HUES6 (cell line): Measurements from ENCODE around the gene CCDC61.

Experiments
- H3K27ac ChIP-seq: 2 replicates; pipeline ENCODE4 v1.7.0; 2013; ENCODE audit warnings: low read depth, mild to moderate bottlenecking, low read length, inconsistent platforms
- H3K27me3 ChIP-seq: 2 replicates; pipeline ENCODE4 v1.6.1; 2013; ENCODE audit warnings: low read length; ENCODE audit not compliant: control insufficient read depth, insufficient read depth
- H3K36me3 ChIP-seq: 2 replicates; pipeline ENCODE4 v1.6.1; 2013; ENCODE audit warnings: low read length; ENCODE audit not compliant: control insufficient read depth, insufficient read depth
- H3K4me1 ChIP-seq: 2 replicates; pipeline ENCODE4 v1.6.1; 2013; ENCODE audit warnings: low read length; ENCODE audit not compliant: control insufficient read depth, insufficient read depth
- H3K4me3 ChIP-seq: 2 replicates; pipeline ENCODE4 v1.5.1; 2013; ENCODE audit warnings: low read depth, low read length
- H3K9ac ChIP-seq: one replicate; pipeline ENCODE4 v1.6.1; 2013; ENCODE audit warnings: mild to moderate bottlenecking, low read length
- H3K9me3 ChIP-seq: 2 replicates; pipeline ENCODE4 v1.6.1; 2013; ENCODE audit warnings: low read depth, low read length; ENCODE audit not compliant: control insufficient read depth, insufficient read depth

CCDC61 gene

GRCh38 chr19:46030812-46031550, 35.7 kb downstream of the CCDC61 start:
- H3K4me3 ChIP-seq: no peak overlapping the region
- H3K4me1 ChIP-seq: no peaks in the 10 kb centered on the region
- H3K27me3 ChIP-seq: no peaks in the 10 kb centered on the region
- H3K36me3 ChIP-seq: peaks cover 2% of the 10 kb centered on the region; the same call in 1 of the 2 replicates
- no peak overlapping the region for H3K27ac ChIP-seq
- no peak overlapping the region for H3K9ac ChIP-seq
- no peaks in the 10 kb centered on the region; the same call in 1 of the 2 replicates for H3K9me3 ChIP-seq

GRCh38 chr19:46031781-46032596, 36.7 kb downstream of the CCDC61 start:
- no peak overlapping the region for H3K9ac ChIP-seq
- no peaks in the 10 kb centered on the region for H3K27me3 ChIP-seq
- H3K4me1 ChIP-seq: no peaks in the 10 kb centered on the region
- H3K27ac ChIP-seq: no peak overlapping the region
- no peak overlapping the region for H3K4me3 ChIP-seq
- no peaks in the 10 kb centered on the region; the same call in 1 of the 2 replicates for H3K9me3 ChIP-seq
- H3K36me3 ChIP-seq: peaks cover 2% of the 10 kb centered on the region; the same call in 1 of the 2 replicates

GRCh38 chr19:46032597-46033025, 37.3 kb downstream of the CCDC61 start:
- Histone ChIP-seq H3K4me3 (no peak overlapping the region), H3K9ac (no peak overlapping the region), H3K4me1 (no peaks in the 10 kb centered on the region), H3K36me3 (peaks cover 2% of the 10 kb centered on the region; the same call in 1 of the 2 replicates), H3K27me3 (no peaks in the 10 kb centered on the region), H3K27ac (no peak overlapping the region), H3K9me3 (peaks cover 3% of the 10 kb centered on the region; the same call in 1 of the 2 replicates)

- Histone ChIP-seq H3K27ac (no peak overlapping the region), H3K4me1 (no peaks in the 10 kb centered on the region), H3K36me3 (peaks cover 2% of the 10 kb centered on the region; the same call in 1 of the 2 replicates), H3K9me3 (peaks cover 3% of the 10 kb centered on the region; the same call in 1 of the 2 replicates), H3K4me3 (no peak overlapping the region), H3K27me3 (no peaks in the 10 kb centered on the region), H3K9ac (no peak overlapping the region)
These were observed 38.1 kb downstream of the CCDC61 start for GRCh38 chr19:46033401-46033800.

GRCh38 chr19:46035546-46035945, 40.3 kb downstream of the CCDC61 start:
- H3K4me1 ChIP-seq: no peaks in the 10 kb centered on the region
- no peak overlapping the region for H3K27ac ChIP-seq
- H3K9ac ChIP-seq: no peak overlapping the region
- H3K4me3 ChIP-seq: no peak overlapping the region
- H3K9me3 ChIP-seq: peaks cover 3% of the 10 kb centered on the region; the same call in 1 of the 2 replicates
- H3K27me3 ChIP-seq: peaks cover 4% of the 10 kb centered on the region; the same call in 1 of the 2 replicates
- no peaks in the 10 kb centered on the region for H3K36me3 ChIP-seq

- H3K27ac ChIP-seq: no peak overlapping the region
- no peak overlapping the region for H3K4me3 ChIP-seq
- no peaks in the 10 kb centered on the region for H3K4me1 ChIP-seq
- peaks cover 4% of the 10 kb centered on the region for H3K27me3 ChIP-seq
- no peak overlapping the region for H3K9ac ChIP-seq
- H3K9me3 ChIP-seq: peaks cover 3% of the 10 kb centered on the region; the same call in 1 of the 2 replicates
- H3K36me3 ChIP-seq: no peaks in the 10 kb centered on the region
These were observed 40.9 kb downstream of the CCDC61 start for GRCh38 chr19:46035986-46036743.

GRCh38 chr19:46036744-46037128, 41.5 kb downstream of the CCDC61 start:
- H3K27me3 ChIP-seq: peaks cover 4% of the 10 kb centered on the region

GRCh38 chr19:46040125-46040524, 44.9 kb downstream of the CCDC61 start:
- Histone ChIP-seq H3K9ac (no peak overlapping the region), H3K36me3 (no peaks in the 10 kb centered on the region), H3K27ac (no peak overlapping the region), H3K4me3 (no peak overlapping the region), H3K4me1 (no peaks in the 10 kb centered on the region), H3K27me3 (peaks cover 4% of the 10 kb centered on the region), H3K9me3 (peaks cover 15% of the 10 kb centered on the region)

More at GRCh38 chr19:46036744-46037128, 41.5 kb downstream of the CCDC61 start:
- no peak overlapping the region for H3K9ac ChIP-seq
- H3K36me3 ChIP-seq: no peaks in the 10 kb centered on the region
- H3K9me3 ChIP-seq: peaks cover 3% of the 10 kb centered on the region; the same call in 1 of the 2 replicates
- H3K4me3 ChIP-seq: no peak overlapping the region
- H3K4me1 ChIP-seq: no peaks in the 10 kb centered on the region
- no peak overlapping the region for H3K27ac ChIP-seq

GRCh38 chr19:46040952-46041500, 45.8 kb downstream of the CCDC61 start, which contains the start of gene IGFL4:
Gene IGFL4, minus strand, starts transcription at chr19:46041002. Its CDS starts 40 bp downstream, at chr19:46040962.
- Histone ChIP-seq H3K27ac (no peak within 1 kb of the TSS), H3K36me3 (no peaks in the 10 kb centered on the region), H3K27me3 (peaks cover 4% of the 10 kb centered on the region), H3K9ac (no peak within 1 kb of the TSS), H3K9me3 (peaks cover 15% of the 10 kb centered on the region), H3K4me1 (no peaks in the 10 kb centered on the region), H3K4me3 (no peak within 1 kb of the TSS)

- H3K9me3 ChIP-seq: peaks cover 13% of the 10 kb centered on the region
- no peak overlapping the region for H3K9ac ChIP-seq
- peaks cover 6% of the 10 kb centered on the region for H3K27me3 ChIP-seq
- no peaks in the 10 kb centered on the region for H3K36me3 ChIP-seq
- H3K27ac ChIP-seq: no peak overlapping the region
- H3K4me1 ChIP-seq: no peaks in the 10 kb centered on the region
- no peak overlapping the region for H3K4me3 ChIP-seq
These were observed 47.1 kb downstream of the CCDC61 start for GRCh38 chr19:46042252-46042883.
